ENCODE results near the gene MEN1.

The MEN1 gene

DNA sequence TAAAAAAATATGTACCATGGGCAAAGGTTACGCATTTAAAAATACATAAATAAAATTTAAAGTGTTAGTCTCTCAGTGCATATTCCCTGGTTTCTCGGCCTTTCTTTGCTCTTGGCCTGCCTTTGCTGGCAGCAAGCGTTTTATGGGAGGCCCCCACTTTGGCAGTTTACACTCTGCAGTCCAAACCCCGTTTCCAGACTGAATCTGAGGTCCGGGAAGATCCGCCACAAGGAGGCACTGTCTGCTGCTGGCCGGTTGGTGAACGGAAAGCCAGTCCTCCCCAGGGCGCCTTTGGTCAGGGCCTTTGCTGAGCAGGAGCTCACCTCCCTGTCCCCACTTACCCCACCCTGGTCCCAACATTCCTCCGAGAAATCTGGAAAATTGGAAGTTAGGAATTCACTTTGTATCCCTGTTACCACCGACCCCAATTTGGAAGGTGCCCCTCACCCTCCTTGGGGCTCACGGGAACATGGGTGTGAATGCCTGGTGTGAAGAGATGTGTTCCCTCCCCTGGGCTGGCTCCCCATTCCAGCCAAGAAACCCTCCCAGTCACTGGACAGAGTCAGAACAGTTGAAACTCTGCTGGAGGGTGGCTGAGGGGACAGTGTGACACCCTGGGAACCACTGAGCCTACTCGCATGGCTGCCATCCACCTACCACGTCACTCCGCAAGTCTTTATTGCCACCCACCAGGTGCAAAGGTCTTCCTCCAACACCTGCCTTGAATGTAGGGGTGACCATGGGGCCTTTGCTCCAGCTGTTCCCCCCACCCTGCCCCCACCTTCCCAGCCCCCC, 22.6 kb downstream of the MEN1 start:
- Histone ChIP-seq H3K4me1 (ENCODE audit: low read depth, poor library complexity, severe bottlenecking) (no peaks in the 10 kb centered on the region), H3K4me3 (IDR thresholded peaks at IDR 0.05; ENCODE audit: insufficient read depth, low read depth, low read length) (no peak overlapping the region), H3K27me3 (ENCODE audit: insufficient read depth, low read depth) (no peaks in the 10 kb centered on the region), H3K4me2 (no peak overlapping the region), H3K79me2 (ENCODE audit: insufficient read depth, low read depth) (no peaks in the 10 kb centered on the region), H3K9ac (no peak overlapping the region), H4K20me1 (ENCODE audit: insufficient read depth) (no peaks in the 10 kb centered on the region), H3K27ac (no peak overlapping the region), H2AFZ (ENCODE audit: low read depth) (no peak overlapping the region), H3K36me3 (ENCODE audit: insufficient read depth) (no peaks in the 10 kb centered on the region)
- TF ChIP-seq, protein P1, sequence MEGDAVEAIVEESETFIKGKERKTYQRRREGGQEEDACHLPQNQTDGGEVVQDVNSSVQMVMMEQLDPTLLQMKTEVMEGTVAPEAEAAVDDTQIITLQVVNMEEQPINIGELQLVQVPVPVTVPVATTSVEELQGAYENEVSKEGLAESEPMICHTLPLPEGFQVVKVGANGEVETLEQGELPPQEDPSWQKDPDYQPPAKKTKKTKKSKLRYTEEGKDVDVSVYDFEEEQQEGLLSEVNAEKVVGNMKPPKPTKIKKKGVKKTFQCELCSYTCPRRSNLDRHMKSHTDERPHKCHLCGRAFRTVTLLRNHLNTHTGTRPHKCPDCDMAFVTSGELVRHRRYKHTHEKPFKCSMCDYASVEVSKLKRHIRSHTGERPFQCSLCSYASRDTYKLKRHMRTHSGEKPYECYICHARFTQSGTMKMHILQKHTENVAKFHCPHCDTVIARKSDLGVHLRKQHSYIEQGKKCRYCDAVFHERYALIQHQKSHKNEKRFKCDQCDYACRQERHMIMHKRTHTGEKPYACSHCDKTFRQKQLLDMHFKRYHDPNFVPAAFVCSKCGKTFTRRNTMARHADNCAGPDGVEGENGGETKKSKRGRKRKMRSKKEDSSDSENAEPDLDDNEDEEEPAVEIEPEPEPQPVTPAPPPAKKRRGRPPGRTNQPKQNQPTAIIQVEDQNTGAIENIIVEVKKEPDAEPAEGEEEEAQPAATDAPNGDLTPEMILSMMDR (conservative IDR thresholded peaks at IDR 0.05; ENCODE audit: low read depth, low read length) = peak; percentile 43

DNA sequence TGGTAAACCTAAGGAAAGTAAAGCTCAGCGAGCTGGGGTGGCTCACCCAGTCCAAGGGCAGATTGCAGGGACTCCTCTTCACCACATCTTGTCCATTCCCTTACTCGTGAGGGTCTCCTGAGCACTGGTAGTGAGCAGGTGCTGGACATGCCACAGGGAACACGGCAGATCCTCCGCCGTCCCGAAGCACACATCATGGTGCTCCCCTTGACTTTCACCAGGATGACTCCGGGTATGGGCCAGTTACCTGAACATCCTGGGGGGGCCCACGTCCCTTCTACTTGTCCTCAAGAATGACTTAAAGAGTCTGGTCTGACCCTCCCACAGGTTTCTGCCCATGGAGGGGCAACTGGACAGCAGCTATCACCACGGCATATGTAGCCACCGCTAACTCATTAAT, 24.0 kb downstream of the MEN1 start:
- H3K27me3 ChIP-seq (ENCODE audit: insufficient read depth, low read depth) = no peaks in the 10 kb centered on the region
- no peak overlapping the region for H3K4me3 ChIP-seq (IDR thresholded peaks at IDR 0.05; ENCODE audit: insufficient read depth, low read depth, low read length)
- H3K79me2 ChIP-seq (ENCODE audit: insufficient read depth, low read depth) = no peaks in the 10 kb centered on the region
- H3K27ac ChIP-seq = no peak overlapping the region
- TF ChIP-seq, protein P1 (conservative IDR thresholded peaks at IDR 0.05; ENCODE audit: low read depth, low read length) = no peak
- no peak overlapping the region for H3K9ac ChIP-seq
- no peaks in the 10 kb centered on the region for H3K36me3 ChIP-seq (ENCODE audit: insufficient read depth)
- no peaks in the 10 kb centered on the region for H3K4me1 ChIP-seq (ENCODE audit: low read depth, poor library complexity, severe bottlenecking)
- H2AFZ ChIP-seq (ENCODE audit: low read depth) = no peak overlapping the region
- no peak overlapping the region for H3K4me2 ChIP-seq
- no peaks in the 10 kb centered on the region for H4K20me1 ChIP-seq (ENCODE audit: insufficient read depth)

DNA sequence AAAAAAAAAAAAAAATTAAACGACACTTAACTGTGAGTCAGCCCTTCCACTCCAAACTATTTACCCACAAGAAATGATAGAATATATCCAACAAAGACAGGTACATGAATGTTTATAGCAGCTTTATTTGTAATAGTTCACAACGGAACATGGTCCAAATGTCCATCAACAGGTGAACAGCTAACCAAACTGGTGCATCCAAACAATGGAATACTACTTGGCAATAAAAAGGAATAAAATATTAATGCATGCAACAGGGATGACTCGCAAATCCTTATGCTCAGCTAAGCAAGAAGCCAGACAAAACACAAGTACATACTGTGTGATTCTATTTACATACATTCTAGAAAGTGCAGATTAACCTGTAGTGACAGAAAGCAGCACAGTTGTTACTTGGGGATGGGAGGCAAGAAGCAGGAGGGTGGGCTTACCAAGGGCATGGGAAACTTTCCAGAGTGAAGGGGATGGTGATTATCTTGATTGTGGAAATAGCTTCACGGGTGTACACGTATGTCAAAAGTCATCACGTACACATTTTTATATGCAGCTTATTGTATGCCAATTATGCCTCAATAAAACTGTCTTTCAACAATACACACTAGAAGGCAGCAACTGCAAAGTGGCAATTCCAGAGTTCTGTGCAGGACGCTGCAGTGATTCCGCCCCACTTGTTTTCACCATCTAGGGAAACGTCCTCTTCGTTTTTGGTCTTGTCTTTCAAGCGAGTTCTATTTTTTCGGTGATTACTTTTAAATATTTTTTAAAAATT, 25.4 kb downstream of the MEN1 start:
- peaks cover 3% of the 10 kb centered on the region for H3K4me1 ChIP-seq (ENCODE audit: low read depth, poor library complexity, severe bottlenecking)
- H3K4me2 ChIP-seq = no peak overlapping the region
- TF ChIP-seq, protein P1 (conservative IDR thresholded peaks at IDR 0.05; ENCODE audit: low read depth, low read length) = no peak
- no peak overlapping the region for H3K4me3 ChIP-seq (IDR thresholded peaks at IDR 0.05; ENCODE audit: insufficient read depth, low read depth, low read length)
- no peaks in the 10 kb centered on the region for H3K79me2 ChIP-seq (ENCODE audit: insufficient read depth, low read depth)
- H3K27ac ChIP-seq = no peak overlapping the region
- no peaks in the 10 kb centered on the region for H4K20me1 ChIP-seq (ENCODE audit: insufficient read depth)
- no peak overlapping the region for H3K9ac ChIP-seq
- no peak overlapping the region for H2AFZ ChIP-seq (ENCODE audit: low read depth)
- no peaks in the 10 kb centered on the region for H3K36me3 ChIP-seq (ENCODE audit: insufficient read depth)
- H3K27me3 ChIP-seq (ENCODE audit: insufficient read depth, low read depth) = no peaks in the 10 kb centered on the region

DNA sequence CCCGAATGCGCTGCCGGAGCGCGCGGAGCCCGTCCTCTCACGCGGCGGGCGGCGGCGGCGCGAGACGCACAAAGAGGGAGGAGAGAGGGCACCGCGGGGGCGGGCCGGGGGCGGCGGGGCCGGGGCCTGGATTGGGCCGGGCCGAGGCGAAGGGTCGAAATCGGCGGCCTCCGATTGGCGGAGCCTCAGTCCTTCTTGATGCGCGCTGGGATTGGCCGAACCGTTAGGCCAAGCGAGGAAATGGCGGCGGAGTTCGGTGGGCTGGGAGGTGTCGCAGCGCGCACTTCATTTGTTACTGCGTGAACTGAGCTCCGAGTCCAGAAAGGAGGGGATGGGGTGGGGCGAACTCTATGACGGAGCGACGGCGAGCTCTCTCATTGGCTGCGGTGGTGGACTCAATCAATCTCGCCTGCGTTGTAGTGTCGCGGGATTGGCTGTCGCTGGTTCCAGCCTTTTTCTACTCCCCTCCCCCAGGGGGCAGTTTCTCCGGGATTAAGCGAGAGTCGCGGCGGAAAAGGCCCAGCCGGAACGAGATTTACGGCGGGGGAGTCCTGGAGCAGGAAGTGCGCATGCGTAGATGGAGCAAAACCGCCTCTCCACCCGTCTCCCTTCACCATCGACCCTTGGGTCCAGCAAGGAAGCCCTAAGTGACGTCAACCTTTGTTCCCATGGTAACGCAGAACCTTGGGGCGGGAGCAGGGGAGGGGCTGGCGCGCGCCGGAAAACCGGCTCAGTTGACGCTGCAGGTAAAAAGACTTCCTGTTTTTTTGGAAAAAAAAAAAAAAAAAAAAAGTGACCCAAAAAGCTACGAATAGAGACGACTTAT, 31.7 kb downstream of the MEN1 start, which contains the start of gene SF1:
Gene SF1, minus strand, starts transcription at position 70 of the 826 bp plus-strand sequence. CDS start 150 bp downstream, outside the sequence.
- Histone ChIP-seq H3K4me2 (peak within 1 kb of the TSS; percentile 87), H3K4me1 (ENCODE audit: low read depth, poor library complexity, severe bottlenecking) (peaks cover 42% of the 10 kb centered on the region), H3K36me3 (ENCODE audit: insufficient read depth) (peaks cover 23% of the 10 kb centered on the region; the same call in 1 of the 2 replicates), H3K27me3 (ENCODE audit: insufficient read depth, low read depth) (no peaks in the 10 kb centered on the region; the same call in 1 of the 2 replicates), H3K79me2 (ENCODE audit: insufficient read depth, low read depth) (peaks cover 39% of the 10 kb centered on the region), H2AFZ (ENCODE audit: low read depth) (peak within 1 kb of the TSS; percentile 68), H3K4me3 (IDR thresholded peaks at IDR 0.05; ENCODE audit: insufficient read depth, low read depth, low read length) (peak within 1 kb of the TSS; percentile 46), H4K20me1 (ENCODE audit: insufficient read depth) (peaks cover 37% of the 10 kb centered on the region), H3K27ac (peak within 1 kb of the TSS; percentile 94), H3K9ac (peak within 1 kb of the TSS; percentile 88)
- TF ChIP-seq, protein P1 (conservative IDR thresholded peaks at IDR 0.05; ENCODE audit: low read depth, low read length) = no peak
